GM12878 (cell line): ENCODE measurements around the gene C16orf78. TPM values are rescaled to one million over a fixed set of nuclear protein-coding genes. Genes with fewer than 3 reads are reported as not detected.

Source experiments
- ATAC-seq: fragments of 200-7000 bp; cut with Tn5 transposase; 3 replicates; pipeline ENCODE4 v1.9.1; 2020; ENCODE audit warnings: mild to moderate bottlenecking, moderate library complexity
- BruUV-seq: library from RNA; stranded (reverse); fragments of 400-500 nt; replicated peaks from 2 replicates; lab custom pipeline; 2021; lab: Mats Ljungman, UMichigan
- CTCF ChIA-PET: fragments of 300-600 bp; sonication (Branson Sonifier 250); formaldehyde crosslinking; extraction: SDS; loops from one replicate; lab custom pipeline; 2021; ENCODE audit warnings: inconsistent platforms; lab: Yijun Ruan, JAX
- POLR2A ChIA-PET: fragments of 350-600 bp; formaldehyde crosslinking; extraction: SDS; loops from one replicate; lab custom pipeline; 2021; ENCODE audit warnings: inconsistent platforms; lab: Charles Lee
- RAD21 ChIA-PET: fragments of 300-600 bp; sonication (Branson Sonifier 250); formaldehyde crosslinking; loops from one replicate; lab custom pipeline; 2023; ENCODE audit warnings: antibody characterized with exemption; ENCODE audit not compliant: unreplicated experiment; lab: Charles Lee
- SMC1A ChIA-PET: fragments of 300-600 bp; sonication (Branson Sonifier 250); formaldehyde crosslinking; loops from one replicate; lab custom pipeline; 2023; ENCODE audit not compliant: unreplicated experiment, uncharacterized antibody; lab: Charles Lee
- DNase-seq: peaks from one replicate; pipeline ENCODE4 v3.0.0-alpha.2; 2011; ENCODE audit warnings: low read depth, low spot score
- FAIRE-seq: peaks from 3 replicates; lab custom pipeline; 2011; peaks lifted over from hg19 to GRCh38; lab: Jason Lieb, UNC
- H2AFZ ChIP-seq: 2 replicates; pipeline ENCODE4 v1.6.0; 2011; ENCODE audit warnings: low read depth, low read length, control low read depth; ENCODE audit not compliant: control insufficient read depth
- H3K27ac ChIP-seq: 2 replicates; pipeline ENCODE4 v1.5.1; 2011; ENCODE audit warnings: control low read depth; ENCODE audit not compliant: control insufficient read depth, insufficient read depth
- H3K27me3 ChIP-seq, 2 experiments: replicated peaks in 1 of 2; 2 replicates each; pipeline versions ENCODE4 v1.6.0 to v1.6.1; 2011; ENCODE audit warnings: low read length in 1 of 2; ENCODE audit not compliant: control insufficient read depth in 2 of 2, insufficient read depth in 2 of 2
- H3K36me3 ChIP-seq, 2 experiments: 2 replicates each; pipeline ENCODE4 v1.5.1; 2011; ENCODE audit warnings: low read length in 1 of 2; ENCODE audit not compliant: control insufficient read depth in 2 of 2, insufficient read depth in 2 of 2
- H3K4me1 ChIP-seq: 2 replicates; pipeline ENCODE4 v1.6.1; 2011; ENCODE audit warnings: mild to moderate bottlenecking, low read length, moderate library complexity, mixed read lengths; ENCODE audit not compliant: control insufficient read depth, insufficient read depth
- H3K4me2 ChIP-seq: 2 replicates; pipeline ENCODE4 v1.6.0; 2011; ENCODE audit warnings: control low read depth; ENCODE audit not compliant: control insufficient read depth, insufficient read depth
- H3K4me3 ChIP-seq: fragments of 200-600 bp; sonication (generic); 2 replicates; pipeline ENCODE4 v1.5.1; 2016
- H3K79me2 ChIP-seq: 2 replicates; pipeline ENCODE4 v1.6.0; 2011; ENCODE audit warnings: low read length; ENCODE audit not compliant: control insufficient read depth, insufficient read depth
- H3K9ac ChIP-seq: 2 replicates; pipeline ENCODE4 v1.8.0; 2011; ENCODE audit warnings: low read length, control low read depth, mixed read lengths; ENCODE audit not compliant: control insufficient read depth, insufficient read depth
- H3K9me3 ChIP-seq: replicated peaks from 3 replicates; pipeline ENCODE4 v1.5.1; 2011; ENCODE audit warnings: mild to moderate bottlenecking, low read length; ENCODE audit not compliant: control insufficient read depth, insufficient read depth
- H4K20me1 ChIP-seq: 2 replicates; pipeline ENCODE4 v1.6.0; 2011; ENCODE audit not compliant: control insufficient read depth, insufficient read depth
- CBFB ChIP-seq: IDR thresholded peaks from 2 replicates; pipeline ENCODE4 v1.6.1; 2016; ENCODE audit warnings: antibody characterized with exemption, low read depth
- CREB1 ChIP-seq: IDR thresholded peaks from 2 replicates; pipeline ENCODE4 v1.6.1; 2012; ENCODE audit warnings: low read depth, mild to moderate bottlenecking, inconsistent platforms
- ESRRA ChIP-seq: IDR thresholded peaks from 2 replicates; pipeline ENCODE4 v1.6.1; 2012; ENCODE audit warnings: mild to moderate bottlenecking, low read length, improper control_type of control experiment
- FOXM1 ChIP-seq: IDR thresholded peaks from 2 replicates; pipeline ENCODE4 v1.6.1; 2012; ENCODE audit warnings: low read depth, mild to moderate bottlenecking, inconsistent platforms, low read length, moderate library complexity
- HDAC6 ChIP-seq: fragments of 200-600 bp; sonication (generic); IDR thresholded peaks from one replicate; pipeline ENCODE4 v1.8.0; 2017; ENCODE audit warnings: antibody characterized with exemption; ENCODE audit not compliant: unreplicated experiment
- POU2F2 ChIP-seq: IDR thresholded peaks from 3 replicates; pipeline ENCODE4 v1.6.1; 2011; ENCODE audit warnings: low read depth, mild to moderate bottlenecking, low read length, borderline replicate concordance
- RCOR1 ChIP-seq: conservative IDR thresholded peaks from 2 replicates; pipeline ENCODE4 v1.6.1; 2012; ENCODE audit warnings: low read depth, low read length, improper control_type of control experiment
- RFX5 ChIP-seq: IDR thresholded peaks from 2 replicates; pipeline ENCODE4 v1.6.1; 2011; ENCODE audit warnings: low read depth, low read length, improper control_type of control experiment
- SRF ChIP-seq, 2 experiments: IDR thresholded peaks; 2 replicates each; pipeline ENCODE4 v1.6.1; 2011; ENCODE audit warnings: low read depth in 2 of 2, low read length in 2 of 2, mild to moderate bottlenecking in 1 of 2, moderate library complexity in 1 of 2
- STAT3 ChIP-seq: IDR thresholded peaks from 2 replicates; pipeline ENCODE4 v1.6.1; 2011; ENCODE audit warnings: low read depth, low read length, improper control_type of control experiment
- ZBTB40 ChIP-seq: fragments of 450-650 bp; IDR thresholded peaks from 2 replicates; pipeline ENCODE4 v1.6.1; 2016; ENCODE audit warnings: mild to moderate bottlenecking, moderate library complexity, borderline replicate concordance
- ZNF24 ChIP-seq: fragments of 450-650 bp; IDR thresholded peaks from 2 replicates; pipeline ENCODE4 v1.6.1; 2017; ENCODE audit warnings: antibody characterized with exemption, mild to moderate bottlenecking
- ZNF592 ChIP-seq: fragments of 450-650 bp; IDR thresholded peaks from 2 replicates; pipeline ENCODE4 v1.6.1; 2017; ENCODE audit warnings: mild to moderate bottlenecking, moderate library complexity
- WGBS: methylation state at CpG from one replicate; pipeline ENCODE4 v1.1.6; 2016; ENCODE audit warnings: low lambda C conversion rate; ENCODE audit not compliant: insufficient replicate concordance, insufficient coverage; ENCODE audit errors: missing lambda C conversion rate; 5-methylcytosine and 5-hydroxymethylcytosine counted together
- in situ Hi-C: fragments of 300-500 bp; cut with MboI; formaldehyde crosslinking; loops from 9 replicates; pipeline ENCODE4 v1.14.3; 2018; ENCODE audit warnings: mixed read lengths
- intact Hi-C: fragments of 100-400 bp; cut with micrococcal nuclease; formaldehyde crosslinking; loops from one replicate; pipeline ENCODE4 v1.14.2; 2022; ENCODE audit not compliant: unreplicated experiment
- polyA plus RNA-seq, 11 experiments: library from polyadenylated mRNA; depleted of rRNA in 4 of 11; unstranded in 6 of 11; stranded (reverse) in 5 of 11; fragments of >200 nt; fragmentation: Nextera tagmentation in 4 of 11; fragmentation: Illumina TruSeq in 1 of 11; extraction: Ambion mirVana in 4 of 11; extraction: Trizol in 1 of 11; gene quantifications; 1 replicate in 1 of 11; 2 replicates in 10 of 11; pipeline versions ENCODE4 v1.2.1 to v1.2.3, GENCODE V29; 2011 to 2016; ENCODE audit warnings: inconsistent platforms in 2 of 11, missing spikeins in 2 of 11, low read depth in 1 of 11
- total RNA-seq, 4 experiments: library from RNA; depleted of rRNA in 3 of 4; stranded (reverse); fragments of >200 nt in 3 of 4; fragmentation: Illumina TruSeq in 1 of 4; extraction: Trizol in 1 of 4; gene quantifications; 2 replicates each; pipeline versions ENCODE4 v1.2.1 to v1.2.3, GENCODE V29; 2013 to 2021

C16orf78 gene
- total and polyA plus RNA-seq, 10 of the 15 experiments (the other 5 are each of a cell fraction or from before 2014, with no cell fraction given): not detected

GRCh38 chr16:49335828-49336227 is 37.8 kb upstream of the C16orf78 start:
- ATAC-seq: no peak

More at GRCh38 chr16:49335828-49336227, 37.8 kb upstream of the C16orf78 start:
- SMC1A ChIA-PET: no interaction called here
- H3K36me3 ChIP-seq: no peaks in the 10 kb centered on the region
- H3K27me3 ChIP-seq: no peaks in the 10 kb centered on the region; a peak in 1 of 4 replicates
- H3K4me3 ChIP-seq: no peak overlapping the region
- CTCF ChIA-PET: no interaction called here
- WGBS: 15% methylated on average over 8 of the region's 8 CpGs
- no peaks in the 10 kb centered on the region for H3K4me1 ChIP-seq
- intact Hi-C loops (no loop called here), in situ Hi-C loops (no loop called here)
- no peaks in the 10 kb centered on the region for H3K79me2 ChIP-seq
- BruUV-seq: no TSS peak
- RAD21 ChIA-PET: no interaction called here
- no peaks in the 10 kb centered on the region for H3K9me3 ChIP-seq
- no peak for TF ChIP-seq RFX5
- no peak for TF ChIP-seq CREB1
- TF ChIP-seq ZNF24: no peak
- TF ChIP-seq ZBTB40: no peak
- TF ChIP-seq HDAC6: no peak
- TF ChIP-seq STAT3: no peak
- no peak for TF ChIP-seq SRF (IDR thresholded peaks at IDR 0.05; ENCODE audit: low read depth in 2 of 2, low read length in 2 of 2)
- no peak for TF ChIP-seq ESRRA
- TF ChIP-seq FOXM1: no peak
- TF ChIP-seq POU2F2: no peak
- no peak for TF ChIP-seq RCOR1
- no peak for TF ChIP-seq ZNF592
- TF ChIP-seq CBFB: no peak
- POLR2A ChIA-PET: no interaction called here
- FAIRE-seq (no peak), DNase-seq (no peak)
- H2AFZ ChIP-seq: no peak overlapping the region
- H3K9ac ChIP-seq: no peak overlapping the region
- H4K20me1 ChIP-seq: no peaks in the 10 kb centered on the region
- no peak overlapping the region for H3K4me2 ChIP-seq
- no peak overlapping the region for H3K27ac ChIP-seq
